ENCODE data around the gene AMMECR1.
"Not testable (repeated sequence)": the region's sequence is repeated elsewhere in the genome, so short reads cannot be mapped to it uniquely, and the experiment has no call there.

Gene AMMECR1

DNA sequence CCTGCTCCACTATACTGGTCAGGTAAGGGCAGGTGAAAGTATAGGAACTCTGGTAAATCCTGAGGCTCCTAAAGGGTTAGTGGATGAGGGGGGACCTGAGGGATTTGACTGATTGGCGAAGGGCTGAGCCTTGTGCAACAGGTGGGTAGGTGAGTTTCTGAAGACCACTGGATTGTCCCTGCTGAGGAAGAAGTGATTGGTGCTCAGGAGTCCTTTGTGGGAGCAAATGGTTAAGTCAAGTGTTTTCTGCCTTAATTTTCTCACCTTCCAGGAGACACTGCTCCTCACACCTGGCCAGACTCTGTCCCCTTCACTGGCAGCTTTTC is 156.6 kb downstream of the AMMECR1 start:
- no peak for DNase-seq

- DNase-seq, result no peak
Measured at GRCh38 chrX:110159865-110160264, 158.0 kb downstream of the AMMECR1 start.

DNA sequence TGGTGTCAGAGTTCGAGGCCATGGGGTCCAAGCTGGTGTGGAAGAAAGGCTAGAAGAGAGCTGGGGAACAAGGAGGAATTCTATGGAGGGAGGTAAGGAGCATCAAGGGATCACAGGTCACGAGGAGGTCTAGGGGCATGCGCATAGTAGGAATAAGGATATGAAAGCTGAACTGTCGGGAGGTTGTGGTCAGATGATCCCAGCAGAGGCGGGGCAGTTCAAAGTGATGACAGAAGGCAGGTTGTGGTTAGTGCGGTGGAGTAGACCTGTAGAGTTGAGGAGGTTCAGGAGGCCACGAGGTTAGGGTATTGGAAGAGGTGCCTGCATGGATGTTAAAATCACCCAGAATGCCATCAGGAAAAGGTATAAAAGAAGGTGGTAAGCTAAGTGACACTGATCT is 158.7 kb downstream of the AMMECR1 start:
- DNase-seq, result peak; percentile 3

DNA sequence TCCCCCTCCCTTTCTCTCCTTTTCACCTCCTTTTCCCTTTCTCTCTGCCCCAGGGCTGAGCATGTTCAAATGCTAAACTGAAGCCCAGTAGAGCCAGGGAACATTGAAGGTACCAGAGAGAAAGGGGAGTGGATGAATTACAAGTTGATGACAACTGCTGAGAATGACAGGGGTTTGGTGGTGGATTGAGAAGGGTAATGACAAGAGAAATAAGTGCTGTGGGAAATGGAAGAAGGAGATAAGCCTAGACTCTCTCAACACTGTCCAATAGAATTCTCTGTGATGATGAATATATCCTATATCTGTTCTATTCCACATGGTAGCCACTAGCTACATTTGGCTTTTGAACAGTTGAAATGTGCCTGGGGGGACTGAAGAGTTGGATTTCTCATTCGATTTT is 160.4 kb downstream of the AMMECR1 start:
- DNase-seq, result no peak

- peak; percentile 30 for DNase-seq
Measured at GRCh38 chrX:110156167-110156754, 161.6 kb downstream of the AMMECR1 start.

DNA sequence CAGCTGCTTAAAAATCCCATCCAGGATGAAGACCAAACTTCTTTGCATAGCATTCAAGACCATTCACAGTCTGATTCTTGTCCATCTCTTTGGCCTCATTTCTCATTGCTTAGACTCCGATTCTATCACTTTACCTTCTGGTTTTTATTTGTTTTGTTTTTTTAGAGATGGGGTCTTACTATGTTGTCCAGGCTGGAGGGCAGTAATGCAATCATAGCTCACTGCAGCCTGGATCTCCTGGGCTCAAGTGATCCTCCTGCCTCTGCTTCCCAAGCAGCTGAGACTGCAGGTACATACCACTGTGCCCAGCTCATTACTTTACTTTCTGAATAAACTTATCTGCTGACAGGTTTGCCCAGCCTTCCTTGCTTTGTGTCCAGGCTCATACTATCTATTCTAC is 162.1 kb downstream of the AMMECR1 start:
- DNase-seq, result no peak

DNA sequence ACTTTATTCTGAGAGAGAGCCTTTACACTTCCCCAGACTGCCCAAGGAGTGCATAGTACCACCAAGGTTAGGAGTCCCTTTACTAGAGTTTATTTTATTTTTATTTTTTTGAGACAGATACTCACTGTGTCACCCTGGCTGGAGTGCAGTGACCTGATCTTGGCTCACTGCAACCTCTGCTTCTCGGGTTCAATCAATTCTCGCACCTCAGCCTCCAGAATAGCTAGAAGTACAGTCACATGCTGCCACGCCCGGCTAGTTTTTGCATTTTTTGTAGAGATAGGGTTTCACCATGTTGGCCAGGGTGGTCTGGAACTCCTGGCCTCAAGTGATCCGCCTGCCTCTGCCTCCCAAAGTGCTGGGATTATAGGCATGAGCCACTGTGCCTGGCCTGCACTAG is 163.6 kb downstream of the AMMECR1 start:
- not testable (repeated sequence) for DNase-seq

DNA sequence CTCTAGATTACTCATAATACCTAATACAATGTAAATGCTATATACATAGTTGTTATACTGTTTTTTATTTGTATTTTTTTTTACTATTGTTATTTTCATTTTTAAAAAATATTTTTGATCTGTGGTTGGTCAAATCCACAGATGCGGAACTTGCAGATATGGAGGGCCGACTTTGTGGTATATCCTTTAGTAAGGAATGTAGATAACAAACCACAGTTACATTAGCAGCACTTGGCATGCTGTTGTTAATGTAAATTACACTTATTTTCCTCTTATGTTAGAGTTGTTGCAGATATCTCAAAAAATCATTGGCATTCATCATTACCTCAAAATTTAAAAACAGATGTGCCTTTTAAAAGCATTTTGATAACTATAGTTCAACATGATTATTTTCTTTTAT is 164.0 kb downstream of the AMMECR1 start:
- no peak for DNase-seq

DNA sequence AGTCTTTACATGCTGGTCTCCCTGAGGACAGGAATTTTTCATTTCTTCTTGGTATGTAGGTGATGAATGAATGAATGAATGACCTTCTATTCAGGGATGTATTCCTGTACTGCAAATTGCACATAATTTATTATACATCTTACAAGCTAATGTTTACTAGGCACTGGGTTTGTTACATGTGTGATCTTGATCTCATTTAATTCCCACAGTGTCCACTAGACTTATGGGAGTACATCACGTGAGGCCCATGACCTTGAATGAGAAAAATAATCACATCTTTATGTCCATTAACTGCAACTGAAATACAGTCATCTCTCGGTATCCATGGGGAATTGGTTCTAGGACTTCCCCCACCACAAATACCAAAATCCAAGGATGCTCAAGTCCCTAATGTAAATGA is 164.6 kb downstream of the AMMECR1 start:
- no peak for DNase-seq

GRCh38 chrX:110146521-110146920 is 171.4 kb downstream of the AMMECR1 start:
- DNase-seq, result peak; percentile 45

DNA sequence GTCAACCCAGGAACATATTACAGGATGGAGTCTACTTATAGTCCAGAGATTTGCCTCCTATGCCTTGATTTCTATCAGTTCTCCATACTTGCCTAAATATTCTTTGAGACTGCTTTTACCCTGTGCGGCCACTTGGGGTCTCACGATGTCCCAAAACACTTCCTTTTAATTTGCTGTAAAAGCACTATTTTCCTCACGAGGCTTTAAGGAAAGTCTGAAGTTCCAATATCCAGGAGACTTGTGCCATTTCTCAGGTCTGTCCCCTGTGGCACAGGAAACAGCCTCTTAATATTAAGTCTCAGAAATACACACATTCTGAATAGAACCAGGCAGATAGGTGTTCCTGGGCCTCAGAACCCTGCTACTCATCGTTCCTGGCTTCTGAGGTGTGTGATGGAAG is 172.0 kb downstream of the AMMECR1 start:
- DNase-seq, result peak; percentile 20

DNA sequence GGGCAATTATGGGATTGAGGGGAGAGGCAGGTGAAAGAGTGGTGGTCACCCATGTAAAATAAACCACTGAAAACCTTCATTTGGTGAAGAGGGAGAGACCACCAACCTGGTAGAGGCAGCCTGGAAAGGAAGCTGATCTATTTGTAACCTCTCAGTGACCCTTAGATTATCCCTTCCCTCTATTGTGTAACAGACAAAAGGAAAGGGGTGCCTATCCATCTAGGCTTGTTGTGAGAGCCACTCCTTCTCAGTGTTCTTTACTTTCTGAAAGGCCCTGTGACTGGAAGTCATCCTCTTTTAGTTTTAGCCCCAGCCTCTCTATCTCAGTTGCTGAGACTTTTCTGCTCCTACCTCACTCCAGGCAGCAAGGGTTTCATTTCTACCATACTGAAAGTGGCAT is 172.6 kb downstream of the AMMECR1 start:
- no peak for DNase-seq
